HG03520 (cell line): ENCODE measurements around the gene CST6.
"Not testable (repeated sequence)": the region's sequence is repeated elsewhere in the genome, so short reads cannot be mapped to it uniquely, and the experiment has no call there.

Source experiments
- ATAC-seq: cut with Tn5 transposase; IDR thresholded peaks from one replicate; pipeline ENCODE4 v1.9.1; 2021; ENCODE audit warnings: mild to moderate bottlenecking, moderate library complexity; ENCODE audit not compliant: unreplicated experiment

The CST6 gene

GRCh38 chr11:66014804-66015453, 3.1 kb downstream of the CST6 start:
- ATAC-seq, result no peak

- ATAC-seq, result no peak
These were observed 3.7 kb downstream of the CST6 start for GRCh38 chr11:66015454-66015881.

- no peak for ATAC-seq
These were observed 4.4 kb downstream of the CST6 start for GRCh38 chr11:66015936-66016792.

GRCh38 chr11:66016793-66017177, 5.0 kb downstream of the CST6 start:
- no peak for ATAC-seq

- no peak for ATAC-seq
These were observed 5.5 kb downstream of the CST6 start for GRCh38 chr11:66017321-66017720.

- no peak for ATAC-seq
These were observed 8.4 kb downstream of the CST6 start for GRCh38 chr11:66020212-66020611.

- no peak for ATAC-seq
These were observed 9.0 kb downstream of the CST6 start for GRCh38 chr11:66020618-66021357.

- ATAC-seq, result no peak
These were observed 10.8 kb downstream of the CST6 start for GRCh38 chr11:66022401-66023185.

- not testable (repeated sequence) for ATAC-seq
These were observed 11.3 kb downstream of the CST6 start for GRCh38 chr11:66023186-66023440.

GRCh38 chr11:66026017-66026529, 14.3 kb downstream of the CST6 start, which contains the start of gene CATSPER1:
TSS of gene CATSPER1 (minus strand) at chr11:66026479. CDS start at chr11:66026379, 100 bp downstream.
- no peak for ATAC-seq

- no peak for ATAC-seq
These were observed 21.3 kb downstream of the CST6 start for GRCh38 chr11:66032957-66033735.

- no peak for ATAC-seq
These were observed 24.0 kb downstream of the CST6 start for GRCh38 chr11:66035653-66036333.

GRCh38 chr11:66036334-66036710, 24.5 kb downstream of the CST6 start:
- ATAC-seq, result no peak

- ATAC-seq, result no peak
These were observed 25.5 kb downstream of the CST6 start for GRCh38 chr11:66037327-66037726.

- ATAC-seq, result no peak
These were observed 28.0 kb downstream of the CST6 start for GRCh38 chr11:66039765-66040164.

- no peak for ATAC-seq
These were observed 30.6 kb downstream of the CST6 start for GRCh38 chr11:66042227-66042995.

- no peak for ATAC-seq
These were observed 31.4 kb downstream of the CST6 start for GRCh38 chr11:66042996-66043906.

- no peak for ATAC-seq
These were observed 32.9 kb downstream of the CST6 start for GRCh38 chr11:66044757-66045156.
